Chondrocyte (in vitro differentiated cells): ENCODE data around the gene ECE1. TPM values are rescaled to one million over a fixed set of nuclear protein-coding genes. Genes with fewer than 3 reads are reported as not detected.

Experiments used
- DNase-seq: peaks from one replicate; pipeline ENCODE4 v3.0.0; 2021; ENCODE audit warnings: mixed read lengths, low spot score
- H3K27ac Mint-ChIP-seq: one replicate; pipeline ENCODE4 v1.8.0; 2021; ENCODE audit warnings: mild to moderate bottlenecking, moderate library complexity, mixed read lengths; ENCODE audit not compliant: unreplicated experiment
- H3K27me3 Mint-ChIP-seq: 2 replicates; pipeline ENCODE4 v1.8.0; 2021; ENCODE audit warnings: low read depth, mixed read lengths
- H3K36me3 Mint-ChIP-seq: 2 replicates; pipeline ENCODE4 v1.8.0; 2021; ENCODE audit warnings: low read depth, mixed read lengths
- H3K4me1 Mint-ChIP-seq: 2 replicates; pipeline ENCODE4 v1.8.0; 2021; ENCODE audit warnings: low read depth, mild to moderate bottlenecking, mixed read lengths
- H3K4me3 Mint-ChIP-seq: one replicate; pipeline ENCODE4 v1.8.0; 2021; ENCODE audit warnings: mild to moderate bottlenecking, moderate library complexity, mixed read lengths; ENCODE audit not compliant: unreplicated experiment
- H3K9me3 Mint-ChIP-seq: 2 replicates; pipeline ENCODE4 v1.8.0; 2021; ENCODE audit warnings: low read depth, mixed read lengths
- CTCF ChIP-seq: fragments of 200-600 bp; sonication (generic); IDR thresholded peaks from 2 replicates; pipeline ENCODE4 v1.5.0; 2021; ENCODE audit warnings: antibody characterized with exemption, mild to moderate bottlenecking, moderate library complexity
- total RNA-seq: library from RNA; stranded (reverse); gene quantifications from 3 replicates; pipeline ENCODE4 v1.2.1, GENCODE V29; 2021

The ECE1 gene
- total RNA-seq, 1 donor from 2014 or later = 98.5 TPM

GRCh38 chr1:21299780-21300395 is 9.6 kb upstream of the ECE1 start:
- Mint-ChIP-seq H3K4me1 (peaks cover 51% of the 10 kb centered on the region), H3K4me3 (no peak overlapping the region), H3K9me3 (no peaks in the 10 kb centered on the region), H3K36me3 (peaks cover 3% of the 10 kb centered on the region), H3K27ac (no peak overlapping the region), H3K27me3 (no peaks in the 10 kb centered on the region)
- no peak for DNase-seq
- no peak for TF ChIP-seq CTCF

GRCh38 chr1:21298981-21299391 is 8.7 kb upstream of the ECE1 start:
- H3K9me3 Mint-ChIP-seq = no peaks in the 10 kb centered on the region
- no peaks in the 10 kb centered on the region for H3K27me3 Mint-ChIP-seq
- no peak for TF ChIP-seq CTCF
- no peak overlapping the region for H3K27ac Mint-ChIP-seq
- no peak for DNase-seq
- H3K4me3 Mint-ChIP-seq = no peak overlapping the region
- H3K36me3 Mint-ChIP-seq = peaks cover 3% of the 10 kb centered on the region
- H3K4me1 Mint-ChIP-seq = peaks cover 52% of the 10 kb centered on the region

- H3K4me3 Mint-ChIP-seq = no peak overlapping the region
- peak overlapping the region; percentile 61 for H3K27ac Mint-ChIP-seq
- no peaks in the 10 kb centered on the region for H3K9me3 Mint-ChIP-seq
- peaks cover 3% of the 10 kb centered on the region for H3K36me3 Mint-ChIP-seq
- no peaks in the 10 kb centered on the region for H3K27me3 Mint-ChIP-seq
- DNase-seq = no peak
- TF ChIP-seq CTCF = no peak
- peaks cover 53% of the 10 kb centered on the region for H3K4me1 Mint-ChIP-seq
These were observed 7.7 kb upstream of the ECE1 start for GRCh38 chr1:21297975-21298374.

GRCh38 chr1:21296509-21297354 is 6.5 kb upstream of the ECE1 start:
- H3K36me3 Mint-ChIP-seq = peaks cover 3% of the 10 kb centered on the region
- H3K27ac Mint-ChIP-seq = no peak overlapping the region
- no peaks in the 10 kb centered on the region for H3K27me3 Mint-ChIP-seq
- no peak overlapping the region for H3K4me3 Mint-ChIP-seq
- H3K4me1 Mint-ChIP-seq = peaks cover 52% of the 10 kb centered on the region
- no peaks in the 10 kb centered on the region for H3K9me3 Mint-ChIP-seq
- no peak for DNase-seq
- no peak for TF ChIP-seq CTCF

GRCh38 chr1:21295545-21295944 is 5.3 kb upstream of the ECE1 start:
- no peak overlapping the region for H3K27ac Mint-ChIP-seq
- H3K4me1 Mint-ChIP-seq = peaks cover 59% of the 10 kb centered on the region
- H3K9me3 Mint-ChIP-seq = no peaks in the 10 kb centered on the region
- H3K4me3 Mint-ChIP-seq = no peak overlapping the region
- DNase-seq = no peak
- no peak for TF ChIP-seq CTCF
- peaks cover 3% of the 10 kb centered on the region for H3K36me3 Mint-ChIP-seq
- H3K27me3 Mint-ChIP-seq = no peaks in the 10 kb centered on the region
